ENCODE results near the gene GTF2H1.
"Not testable (repeated sequence)": the region's sequence is repeated elsewhere in the genome, so short reads cannot be mapped to it uniquely, and the experiment has no call there.

Gene GTF2H1

DNA sequence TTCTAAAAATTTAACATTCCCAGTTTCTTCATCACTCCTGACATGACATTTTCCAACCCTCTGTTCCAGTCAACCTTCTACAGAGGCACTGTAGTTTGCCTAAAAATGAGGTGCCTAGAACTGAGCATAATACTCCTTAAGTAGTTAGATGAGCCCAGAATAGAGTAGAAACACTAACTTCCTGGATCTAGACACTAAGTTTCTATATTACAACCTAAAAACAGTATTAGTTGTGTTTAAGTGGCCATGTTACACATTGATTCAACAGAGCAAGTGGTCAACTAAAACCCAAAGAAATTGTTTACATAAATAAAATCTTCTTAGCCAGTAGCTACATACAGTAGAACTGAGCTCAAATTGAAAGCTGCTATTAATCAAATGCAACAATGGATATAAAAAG lies 1.8 kb upstream of the GTF2H1 start:
- DNase-seq, result no peak

DNA sequence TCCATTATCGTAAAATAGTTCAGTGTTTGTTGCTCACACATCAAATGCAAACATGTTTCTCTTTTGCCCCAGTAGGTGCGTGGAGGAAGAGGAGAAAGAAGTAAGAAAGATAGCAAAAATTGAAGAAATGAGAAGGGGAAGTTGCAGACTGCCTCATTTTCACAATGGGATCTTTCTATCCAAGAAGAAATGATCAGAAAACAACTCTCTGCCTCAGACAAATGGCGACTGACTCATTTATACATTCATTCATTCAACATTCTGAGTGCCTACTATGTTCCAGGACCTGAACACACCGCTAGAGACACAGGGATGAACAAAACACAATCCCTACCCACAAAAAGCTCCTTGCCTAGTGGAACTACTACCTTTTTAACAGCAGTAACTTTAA lies 794 bp upstream of the GTF2H1 start:
- DNase-seq, result no peak

- DNase-seq, result no peak
These were observed 627 bp downstream of the GTF2H1 start for GRCh38 chr11:18322818-18323570.

DNA sequence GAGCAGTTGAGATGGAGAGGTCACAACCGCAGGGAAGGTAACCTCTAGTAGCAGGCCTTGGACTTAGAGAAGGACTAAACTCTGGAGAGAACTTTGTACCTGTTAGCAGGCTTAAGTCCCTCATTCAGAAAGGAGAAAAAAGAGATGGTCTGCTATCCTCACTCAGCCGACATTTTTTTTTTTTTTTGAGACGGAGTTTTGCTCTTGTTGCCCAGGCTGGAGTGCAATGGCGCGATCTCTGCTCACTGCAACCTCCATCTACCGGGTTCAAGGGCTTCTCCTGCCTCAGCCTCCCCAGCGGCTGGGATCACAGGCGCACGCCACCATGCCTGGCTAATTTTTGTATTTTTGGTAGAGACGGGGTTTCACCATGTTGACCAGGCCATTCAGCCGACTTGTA lies 1.5 kb downstream of the GTF2H1 start:
- not testable (repeated sequence) for DNase-seq

DNA sequence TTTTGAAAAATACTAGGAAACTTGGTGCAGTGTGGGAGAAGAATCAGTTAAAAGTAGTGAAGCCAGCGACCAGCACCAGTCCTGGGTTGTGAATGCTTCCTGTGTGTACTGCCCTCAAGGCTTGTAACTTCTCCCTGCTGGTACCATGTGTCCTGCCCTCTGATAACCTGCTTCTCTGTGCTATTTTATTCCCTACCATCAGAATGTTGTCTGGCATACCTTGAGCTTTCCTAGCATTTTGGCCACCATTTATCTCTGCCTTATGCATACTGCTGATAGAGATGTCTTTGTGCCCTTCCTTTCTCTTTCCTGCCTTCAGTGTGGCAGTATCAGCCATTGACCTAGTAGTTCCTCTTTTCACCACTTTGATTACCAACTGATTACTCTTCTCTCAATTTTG lies 2.0 kb downstream of the GTF2H1 start:
- DNase-seq, result no peak

DNA sequence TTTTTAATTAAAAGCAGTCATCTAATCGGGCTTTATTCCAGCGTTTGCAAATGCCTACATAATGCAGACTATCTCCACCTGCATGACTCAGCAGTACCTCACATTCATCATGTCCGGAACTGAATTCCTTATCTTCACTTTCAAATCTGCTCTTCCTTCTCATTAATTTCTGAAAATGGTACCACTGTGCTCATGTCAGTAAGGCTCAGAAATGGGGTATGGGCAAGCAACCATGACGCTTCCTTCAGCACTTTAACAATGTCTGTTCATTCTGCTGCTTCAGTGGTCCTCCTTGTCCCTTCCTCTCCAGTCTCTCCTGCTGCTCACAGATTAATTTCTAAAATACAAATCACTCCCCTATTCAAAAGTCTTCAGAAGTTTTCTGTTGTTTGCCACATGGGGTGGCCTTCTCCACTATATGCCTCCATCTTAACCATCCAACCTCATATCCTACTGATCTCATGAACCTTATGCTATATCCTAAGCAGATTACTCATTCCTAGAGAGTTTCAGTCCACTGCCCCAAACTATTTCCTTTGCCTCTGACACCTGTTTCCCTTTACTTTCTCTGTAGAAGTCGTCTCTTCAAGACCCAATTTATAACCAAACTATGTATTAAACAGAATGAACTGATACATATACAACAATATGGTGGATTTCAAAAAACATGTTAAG lies 7.0 kb downstream of the GTF2H1 start:
- no peak for DNase-seq

- no peak for DNase-seq
These were observed 8.6 kb downstream of the GTF2H1 start for GRCh38 chr11:18330921-18331320.

GRCh38 chr11:18332302-18332701 lies 9.9 kb downstream of the GTF2H1 start:
- no peak for DNase-seq

- DNase-seq, result no peak
These were observed 10.5 kb downstream of the GTF2H1 start for GRCh38 chr11:18332891-18333290.

DNA sequence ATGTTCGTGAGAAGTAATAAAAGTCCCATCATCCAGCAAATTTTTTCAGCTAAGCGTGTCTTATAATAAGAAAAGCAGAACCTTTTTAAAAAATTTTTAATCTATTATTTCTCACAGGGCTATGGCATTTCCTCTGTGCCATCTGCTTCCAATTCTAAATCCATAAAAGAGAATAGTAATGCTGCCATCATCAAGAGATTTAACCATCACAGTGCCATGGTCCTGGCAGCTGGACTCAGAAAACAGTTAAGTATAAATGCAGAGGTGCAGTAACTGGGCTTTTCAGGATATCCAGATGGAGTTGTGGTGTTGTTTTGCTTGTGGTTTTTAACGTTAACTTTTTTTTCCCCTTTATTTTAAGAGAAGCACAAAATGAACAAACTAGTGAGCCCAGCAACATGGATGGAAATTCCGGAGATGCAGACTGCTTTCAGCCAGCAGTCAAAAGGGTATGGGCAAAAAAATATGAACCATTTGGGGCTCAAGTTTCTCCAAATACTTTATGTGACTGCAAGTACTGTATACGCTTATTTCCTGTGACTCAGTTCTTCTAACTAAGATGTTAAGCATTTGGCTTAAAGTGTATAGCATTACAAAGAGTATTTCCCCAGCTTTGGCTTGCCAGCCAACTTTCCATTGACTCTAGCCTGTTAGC lies 25.2 kb downstream of the GTF2H1 start:
- no peak for DNase-seq

DNA sequence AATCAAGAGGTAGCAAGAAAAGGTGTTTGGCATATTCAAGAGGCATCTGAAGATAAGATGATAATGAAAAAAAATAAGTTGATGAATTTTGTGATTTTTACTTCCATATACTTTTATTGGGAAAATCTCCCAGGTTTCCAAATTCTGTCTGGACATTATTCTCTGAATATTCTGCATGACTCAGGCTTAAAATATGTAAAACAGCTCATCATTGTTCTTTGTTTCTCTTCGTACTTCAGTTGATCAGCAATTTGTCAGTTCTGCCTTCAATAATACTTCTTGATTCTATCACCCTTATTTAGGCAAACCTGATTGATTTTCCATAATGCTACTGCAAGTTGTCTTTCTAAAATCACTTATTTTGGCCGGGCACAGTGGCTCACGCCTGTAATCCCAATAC lies 30.2 kb downstream of the GTF2H1 start:
- DNase-seq, result no peak

GRCh38 chr11:18358646-18359045 lies 36.3 kb downstream of the GTF2H1 start:
- no peak for DNase-seq

DNA sequence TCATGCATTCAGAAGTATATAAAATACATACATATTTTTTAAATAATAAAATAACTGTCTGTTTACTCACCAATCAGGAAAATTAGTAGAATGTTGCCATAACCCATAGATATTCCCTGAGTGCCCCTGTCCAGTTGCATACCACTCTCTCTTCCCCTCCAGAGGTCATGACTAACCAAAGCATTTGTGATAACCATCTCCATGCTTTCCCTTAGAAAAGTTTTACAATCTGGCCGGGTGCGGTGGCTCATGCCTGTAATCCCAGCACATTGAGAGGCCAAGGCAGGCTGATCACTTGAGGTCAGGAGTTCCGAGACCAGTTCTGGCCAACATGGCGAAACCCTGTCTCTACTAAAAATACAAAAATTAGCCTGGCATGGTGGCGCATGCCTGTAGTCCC lies 38.8 kb downstream of the GTF2H1 start:
- no peak for DNase-seq

DNA sequence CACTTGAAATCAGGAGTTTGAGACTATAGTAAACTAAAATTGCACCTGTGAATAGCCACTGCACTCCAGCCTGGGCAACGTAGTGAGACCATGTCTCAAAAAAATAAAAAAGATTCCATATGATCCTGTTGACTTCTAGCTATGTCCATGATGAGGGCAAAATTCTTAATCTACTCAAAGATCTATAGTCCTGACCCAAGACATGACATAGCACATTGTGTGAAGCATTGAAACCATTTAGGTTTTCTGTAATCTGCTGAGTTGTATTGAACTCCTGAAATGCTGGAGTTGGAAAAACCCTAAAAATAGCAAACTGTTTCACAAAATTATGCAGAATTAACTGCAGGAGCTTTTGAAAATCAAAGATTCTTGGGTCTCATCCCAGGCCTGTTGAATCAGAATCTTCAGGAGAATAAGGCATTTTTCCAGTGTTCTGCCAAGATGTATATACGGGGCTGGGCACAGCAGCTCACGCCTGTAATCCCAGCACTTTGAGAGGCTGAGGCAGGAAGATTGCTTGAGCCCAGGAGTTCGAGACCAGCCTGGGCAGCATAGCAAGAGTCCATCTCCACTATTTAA lies 42.2 kb downstream of the GTF2H1 start:
- no peak for DNase-seq

- DNase-seq, result no peak
These were observed 43.4 kb downstream of the GTF2H1 start for GRCh38 chr11:18365741-18366140.

DNA sequence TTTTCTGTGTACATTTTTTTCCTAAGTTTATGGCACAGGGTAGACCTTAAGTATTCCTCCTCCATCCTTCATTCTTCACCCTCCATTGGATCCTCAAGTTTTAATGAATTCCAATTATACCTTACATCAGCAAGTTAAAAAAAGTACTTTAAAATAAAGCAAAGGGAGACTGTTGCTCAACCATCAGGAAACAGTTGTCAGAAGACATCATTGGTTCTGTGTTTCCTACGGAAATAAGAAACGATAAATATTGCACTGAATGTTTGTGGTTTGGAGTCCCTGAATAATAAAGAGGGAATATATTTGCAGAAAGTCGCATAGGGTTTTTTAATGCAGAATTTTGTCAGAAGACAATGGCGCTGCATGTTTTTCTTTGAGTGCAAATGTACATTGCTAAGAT lies 43.9 kb downstream of the GTF2H1 start:
- no peak for DNase-seq

- DNase-seq, result no peak
These were observed 45.1 kb downstream of the GTF2H1 start for GRCh38 chr11:18367431-18367830.

GRCh38 chr11:18368221-18368620 lies 45.9 kb downstream of the GTF2H1 start:
- DNase-seq, result no peak

GRCh38 chr11:18369398-18369797 lies 47.0 kb downstream of the GTF2H1 start:
- DNase-seq, result no peak

DNA sequence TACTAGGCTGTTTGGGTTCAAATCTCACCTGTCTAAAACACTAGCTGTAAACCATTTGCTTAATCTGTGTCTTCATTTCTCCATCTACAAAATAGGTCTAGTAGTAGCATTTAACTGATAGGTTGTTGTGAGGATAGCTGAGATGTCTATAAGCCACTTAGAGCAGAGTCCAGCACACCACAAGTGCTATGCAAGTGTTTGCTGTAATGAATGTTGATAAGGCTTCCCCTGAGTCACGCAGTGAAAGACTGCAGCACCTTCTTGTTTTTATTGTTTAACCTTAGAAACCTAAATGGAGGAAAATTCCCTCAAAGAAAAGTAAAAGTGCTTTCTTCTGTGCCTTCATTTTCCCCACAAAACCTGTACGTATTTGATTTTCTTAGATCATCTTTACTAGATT lies 48.9 kb downstream of the GTF2H1 start:
- DNase-seq, result no peak

- DNase-seq, result no peak
These were observed 49.8 kb downstream of the GTF2H1 start for GRCh38 chr11:18372201-18372600.

DNA sequence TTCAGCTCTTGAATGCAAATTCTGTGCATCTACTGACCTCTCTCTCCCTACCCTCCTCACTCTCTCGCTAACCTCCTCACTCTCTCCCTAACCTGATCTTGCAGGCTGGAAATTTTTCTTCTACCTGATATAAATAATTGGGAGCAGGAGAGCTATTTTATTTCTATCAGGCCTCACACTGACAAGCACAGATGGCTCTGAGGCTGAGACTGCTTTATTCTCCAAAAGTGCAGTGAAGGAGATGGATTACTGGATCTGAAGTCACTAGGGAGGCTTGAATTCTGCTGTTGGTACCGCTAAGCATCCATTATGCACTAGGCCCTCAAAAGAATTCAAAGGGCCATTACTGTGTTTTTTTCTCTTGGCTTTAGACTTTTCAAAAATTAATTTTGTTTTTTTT lies 52.6 kb downstream of the GTF2H1 start:
- DNase-seq, result no peak

DNA sequence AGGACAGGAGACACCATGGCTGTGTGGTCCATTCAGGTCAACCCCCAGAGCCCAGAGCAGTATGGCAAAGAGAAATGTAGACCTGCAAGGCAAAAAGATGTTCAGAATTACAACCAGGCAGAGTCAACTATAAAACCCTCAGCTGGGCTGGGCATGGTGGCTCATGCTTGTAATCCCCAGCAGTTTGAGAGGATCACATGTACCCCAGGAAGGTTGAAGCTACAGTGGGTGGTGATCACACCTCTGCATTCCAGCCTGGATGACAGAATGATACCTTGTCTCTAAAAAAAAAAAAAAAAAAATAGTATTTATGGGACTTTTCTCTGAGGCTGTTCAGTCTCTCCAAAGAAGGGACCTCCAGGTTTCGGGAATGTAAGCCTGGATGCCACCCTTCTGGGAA lies 53.6 kb downstream of the GTF2H1 start:
- DNase-seq, result no peak

DNA sequence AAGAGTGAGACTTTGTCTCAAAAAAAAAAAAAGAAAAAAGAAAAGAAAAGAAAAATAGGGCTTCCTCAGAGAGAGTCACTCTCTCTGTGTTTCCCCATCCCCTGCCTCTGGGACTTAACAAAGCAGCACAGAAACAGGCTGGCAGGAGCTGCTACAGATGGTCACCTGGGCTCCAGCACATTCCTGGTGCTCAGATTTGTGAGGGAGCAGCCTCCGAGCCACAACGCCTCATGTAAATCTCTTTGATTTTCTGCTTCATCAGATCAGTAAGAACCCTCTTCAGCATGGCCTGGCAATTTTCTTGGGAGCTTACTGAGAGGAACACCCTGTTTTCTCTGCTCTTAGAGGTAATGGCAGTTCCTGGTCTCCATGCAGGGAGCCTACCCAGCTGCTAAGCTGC lies 56.8 kb downstream of the GTF2H1 start:
- DNase-seq, result no peak

Measured in stimulated activated CD4-positive, alpha-beta T cell treated with anti-CD3 and anti-CD28 coated beads, Interleukin-2, amount 100 ng/mL, for 48 hours (primary cell).